Fibroblast of skin of left biceps (primary cell): ENCODE data around the gene FOXD1.
"Not testable (repeated sequence)": the region's sequence is repeated elsewhere in the genome, so short reads cannot be mapped to it uniquely, and the experiment has no call there.

Experiments used
- DNase-seq, 2 experiments: peaks; one replicate each; pipeline ENCODE4 v3.0.0-alpha.2; 2013; ENCODE audit warnings: low read depth in 2 of 2

The FOXD1 gene

GRCh38 chr5:73417303-73418034 lies 31.1 kb downstream of the FOXD1 start:
- DNase-seq = no peak

DNA sequence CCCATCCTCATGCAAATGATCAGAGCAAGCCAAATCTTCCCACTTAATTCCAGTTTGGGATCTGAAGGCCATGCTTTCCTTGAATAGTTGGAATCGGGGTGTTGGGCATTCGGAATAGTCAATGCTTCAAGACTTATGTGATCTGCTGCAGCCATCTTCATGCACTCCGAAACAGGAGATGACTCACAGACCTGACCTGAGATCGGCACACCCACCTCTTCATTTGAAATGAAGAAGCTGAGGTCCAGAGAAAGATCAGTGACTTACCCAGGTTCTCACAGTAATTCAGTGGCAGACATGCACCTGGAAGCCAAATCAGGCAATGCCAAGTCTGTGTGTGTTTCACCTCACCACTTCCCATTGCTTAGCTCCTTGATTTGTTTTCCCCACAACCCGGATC lies 33.0 kb downstream of the FOXD1 start:
- no peak for DNase-seq

DNA sequence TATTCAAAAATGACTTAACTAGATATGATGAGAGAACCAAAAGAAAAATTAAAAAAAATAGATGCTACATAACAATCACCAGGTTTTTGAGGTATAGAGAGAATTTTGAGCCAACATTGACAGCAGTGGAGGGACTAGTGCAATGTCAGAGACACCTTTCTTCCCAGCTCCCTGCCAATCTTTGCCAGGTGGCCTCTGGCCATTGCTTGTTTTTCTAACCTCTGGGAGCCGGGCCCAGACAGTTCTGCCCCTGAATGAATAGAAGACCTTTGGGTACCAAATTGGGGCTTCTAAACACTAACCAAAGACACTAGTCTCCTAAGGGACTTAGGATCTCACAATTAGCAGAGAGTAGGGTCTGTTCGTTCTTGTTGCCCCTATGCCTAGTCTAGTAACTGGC lies 33.4 kb downstream of the FOXD1 start:
- no peak for DNase-seq

GRCh38 chr5:73412597-73412988 lies 36.0 kb downstream of the FOXD1 start:
- peak in 1 of 2 experiments; percentile 69 for DNase-seq

DNA sequence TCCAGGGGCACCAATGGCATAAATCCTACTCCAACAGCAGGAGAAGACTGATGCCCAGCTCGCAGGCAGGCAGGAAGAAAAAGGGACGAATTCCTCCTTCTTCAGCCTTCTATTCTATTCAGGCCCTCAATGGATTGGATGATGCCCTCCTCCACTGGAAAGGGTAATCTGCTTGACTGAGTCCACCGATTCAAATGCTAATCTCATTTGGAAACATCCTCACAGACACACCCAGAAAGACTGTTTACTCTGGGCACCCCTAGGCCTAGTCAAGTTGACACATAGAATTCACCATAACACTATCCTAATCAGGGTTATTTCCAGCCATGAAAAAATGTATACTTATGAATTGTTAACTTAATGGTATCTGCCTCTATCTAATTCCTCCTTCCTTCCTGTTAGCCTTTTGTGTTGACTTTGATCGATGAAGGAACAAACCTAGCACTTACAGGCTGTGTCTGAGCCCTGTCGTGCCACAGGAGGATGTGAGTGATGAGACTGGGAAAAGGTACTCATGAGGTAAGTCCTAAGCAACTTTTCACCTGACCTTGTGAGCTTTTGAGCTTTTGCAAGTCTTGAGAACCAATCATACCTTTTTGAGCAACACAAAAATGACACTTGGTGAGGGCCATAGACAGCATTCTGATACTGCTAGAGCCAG lies 36.5 kb downstream of the FOXD1 start:
- no peak for DNase-seq

GRCh38 chr5:73409927-73410326 lies 38.6 kb downstream of the FOXD1 start:
- DNase-seq = not testable (repeated sequence)

DNA sequence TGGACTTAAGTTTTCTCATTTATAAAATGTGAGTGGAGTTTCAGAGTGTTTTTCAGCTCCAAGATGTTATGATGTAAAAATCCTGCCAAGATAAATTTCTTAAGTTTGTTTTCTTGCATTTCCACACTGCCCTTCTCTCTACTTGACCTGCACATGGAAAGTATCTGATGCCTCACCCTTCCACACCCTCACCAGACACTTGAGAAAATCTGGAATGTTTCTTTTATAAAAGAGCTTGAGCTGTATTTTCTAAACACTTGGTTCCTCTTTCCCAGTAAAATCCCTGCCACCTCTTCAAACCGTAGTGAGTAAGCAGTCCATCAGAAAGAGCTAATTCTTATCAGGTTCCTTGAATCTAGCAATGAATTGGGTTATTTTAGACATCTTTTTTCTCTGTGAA lies 42.9 kb downstream of the FOXD1 start:
- DNase-seq = no peak

GRCh38 chr5:73399775-73400174 lies 48.8 kb downstream of the FOXD1 start:
- no peak for DNase-seq
